ENCODE measurements around the gene NABP1. TPM values are rescaled to one million over a fixed set of nuclear protein-coding genes. Genes with fewer than 3 reads are reported as not detected.

NABP1 gene, protein sequence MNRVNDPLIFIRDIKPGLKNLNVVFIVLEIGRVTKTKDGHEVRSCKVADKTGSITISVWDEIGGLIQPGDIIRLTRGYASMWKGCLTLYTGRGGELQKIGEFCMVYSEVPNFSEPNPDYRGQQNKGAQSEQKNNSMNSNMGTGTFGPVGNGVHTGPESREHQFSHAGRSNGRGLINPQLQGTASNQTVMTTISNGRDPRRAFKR
- total RNA-seq, result 77.6 and 90.2 TPM in 2 replicates

GRCh38 chr2:191677646-191678436 is at the start of gene NABP1:
NABP1 (plus strand) TSS chr2:191678136; CDS start chr2:191678615, 479 bp downstream.

Other genes with a start within 250 kb of the NABP1 start
- gene CAVIN2, start 169.0 kb downstream of the NABP1 start, total RNA-seq, result 2.1 and 9.3 TPM in 2 replicates

All from nasal cavity respiratory epithelium epithelial cell of viscerocranial mucosa (primary cell).